GM19372 (cell line): ENCODE results near the gene UGT1A3.

Experiments
- ATAC-seq: cut with Tn5 transposase; IDR thresholded peaks from one replicate; pipeline ENCODE4 v1.9.1; 2021; ENCODE audit warnings: mild to moderate bottlenecking, low read depth, moderate library complexity; ENCODE audit not compliant: unreplicated experiment

The UGT1A3 gene

GRCh38 chr2:233813236-233814055, 84.6 kb downstream of the UGT1A3 start:
- ATAC-seq, result no peak

GRCh38 chr2:233814056-233814835, 85.4 kb downstream of the UGT1A3 start:
- no peak for ATAC-seq

GRCh38 chr2:233815861-233816260, 87.0 kb downstream of the UGT1A3 start:
- ATAC-seq, result no peak

GRCh38 chr2:233816334-233816733, 87.5 kb downstream of the UGT1A3 start:
- no peak for ATAC-seq

- no peak for ATAC-seq
Measured at GRCh38 chr2:233816771-233817170, 87.9 kb downstream of the UGT1A3 start.

GRCh38 chr2:233817361-233817911, 88.6 kb downstream of the UGT1A3 start:
- ATAC-seq, result no peak

GRCh38 chr2:233817995-233818638, 89.3 kb downstream of the UGT1A3 start:
- ATAC-seq, result no peak

- no peak for ATAC-seq
Measured at GRCh38 chr2:233818639-233819621, 90.1 kb downstream of the UGT1A3 start.

- no peak for ATAC-seq
Measured at GRCh38 chr2:233819884-233820773, 91.3 kb downstream of the UGT1A3 start.

GRCh38 chr2:233820774-233821105, 91.9 kb downstream of the UGT1A3 start:
- ATAC-seq, result no peak

GRCh38 chr2:233821196-233821595, 92.4 kb downstream of the UGT1A3 start:
- ATAC-seq, result no peak

GRCh38 chr2:233821709-233822100, 92.9 kb downstream of the UGT1A3 start:
- ATAC-seq, result no peak

GRCh38 chr2:233822101-233822771, 93.4 kb downstream of the UGT1A3 start:
- ATAC-seq, result no peak
